SU-DHL-6 (cell line): ENCODE measurements around the gene RPL11.

Experiments
- H2AFZ ChIP-seq: fragments of 200-600 bp; sonication (generic); 2 replicates; pipeline ENCODE4 v1.6.1; 2014; ENCODE audit warnings: low read depth, mild to moderate bottlenecking, moderate library complexity, mixed read lengths, antibody characterized with exemption, low read length; ENCODE audit not compliant: severe bottlenecking
- H3F3A ChIP-seq: fragments of 200-600 bp; shearing (Covaris generic); 2 replicates; pipeline ENCODE4 v1.6.0; 2016; ENCODE audit warnings: antibody characterized with exemption, mild to moderate bottlenecking; ENCODE audit not compliant: insufficient read depth
- H3K27ac ChIP-seq: fragments of 200-600 bp; sonication (generic); 2 replicates; pipeline ENCODE4 v1.5.1; 2016; ENCODE audit warnings: low read depth, mild to moderate bottlenecking, low read length, moderate library complexity, mixed read lengths
- H3K27me3 ChIP-seq: fragments of 200-600 bp; sonication (generic), shearing (Covaris generic); 2 replicates; pipeline ENCODE4 v1.6.0; 2014; ENCODE audit warnings: mild to moderate bottlenecking, low read length
- H3K36me3 ChIP-seq: fragments of 200-600 bp; sonication (generic); 2 replicates; pipeline ENCODE4 v1.6.1; 2014; ENCODE audit warnings: mild to moderate bottlenecking, low read length, mixed read lengths
- H3K4me2 ChIP-seq: fragments of 300-600, 200-600 bp; shearing (Covaris generic), sonication (generic); 2 replicates; pipeline ENCODE4 v1.6.0; 2014; ENCODE audit warnings: low read length, low read depth, mild to moderate bottlenecking; ENCODE audit not compliant: poor library complexity, severe bottlenecking
- H3K4me3 ChIP-seq: fragments of 200-600 bp; sonication (generic); 2 replicates; pipeline ENCODE4 v1.5.1; 2014; ENCODE audit warnings: antibody characterized with exemption, low read length, mild to moderate bottlenecking, mixed read lengths; ENCODE audit not compliant: insufficient read depth, poor library complexity, severe bottlenecking
- H3K79me2 ChIP-seq: fragments of 200-600 bp; sonication (generic); 2 replicates; pipeline ENCODE4 v1.6.1; 2014; ENCODE audit warnings: mild to moderate bottlenecking, low read length, moderate library complexity; ENCODE audit not compliant: insufficient read depth
- H3K9ac ChIP-seq: fragments of 200-600 bp; sonication (generic); 2 replicates; pipeline ENCODE4 v1.7.0; 2014; ENCODE audit warnings: mild to moderate bottlenecking, low read length
- H3K9me2 ChIP-seq: fragments of 200-600 bp; sonication (generic); replicated peaks from 2 replicates; pipeline ENCODE4 v1.6.1; 2014; ENCODE audit warnings: low read length; ENCODE audit not compliant: insufficient read depth
- H3K9me3 ChIP-seq: fragments of 200-600 bp; sonication (generic); 2 replicates; pipeline ENCODE4 v1.6.1; 2014; ENCODE audit warnings: low read length, mixed read lengths; ENCODE audit not compliant: insufficient read depth
- H4K20me1 ChIP-seq: fragments of 200-600 bp; sonication (generic); 2 replicates; pipeline ENCODE4 v1.6.1; 2014; ENCODE audit warnings: low read depth, mild to moderate bottlenecking, antibody characterized with exemption, low read length, moderate library complexity, mixed read lengths
- EZH2phosphoT487 ChIP-seq: fragments of 200-600 bp; sonication (generic), shearing (Covaris generic); conservative IDR thresholded peaks from 2 replicates; pipeline ENCODE4 v1.6.1; 2018; ENCODE audit warnings: mild to moderate bottlenecking, antibody characterized with exemption, low read length, moderate library complexity, mixed read lengths
- TF ChIP-seq, protein P1 (sequence below): fragments of 200-600 bp; sonication (generic); IDR thresholded peaks from one replicate; pipeline ENCODE4 v1.5.1; 2017; ENCODE audit warnings: antibody characterized with exemption, mild to moderate bottlenecking, low read length, moderate library complexity; ENCODE audit not compliant: insufficient read depth, poor library complexity, severe bottlenecking

The RPL11 gene

GRCh38 chr1:23692308-23692871, 784 bp downstream of the RPL11 start:
- Histone ChIP-seq H3K27me3 (no peaks in the 10 kb centered on the region), H2AFZ (no peak overlapping the region), H3K4me2 (peak overlapping the region; percentile 64), H3K36me3 (peaks cover 38% of the 10 kb centered on the region), H3K9me2 (no peaks in the 10 kb centered on the region), H4K20me1 (peaks cover 22% of the 10 kb centered on the region), H3K27ac (peak overlapping the region; percentile 80), H3K4me3 (peak overlapping the region; percentile 97), H3K79me2 (peaks cover 58% of the 10 kb centered on the region), H3K9me3 (no peaks in the 10 kb centered on the region), H3F3A (peaks cover 12% of the 10 kb centered on the region; the same call in 1 of the 2 replicates), H3K9ac (peak overlapping the region; percentile 88)
- TF ChIP-seq, protein P1, sequence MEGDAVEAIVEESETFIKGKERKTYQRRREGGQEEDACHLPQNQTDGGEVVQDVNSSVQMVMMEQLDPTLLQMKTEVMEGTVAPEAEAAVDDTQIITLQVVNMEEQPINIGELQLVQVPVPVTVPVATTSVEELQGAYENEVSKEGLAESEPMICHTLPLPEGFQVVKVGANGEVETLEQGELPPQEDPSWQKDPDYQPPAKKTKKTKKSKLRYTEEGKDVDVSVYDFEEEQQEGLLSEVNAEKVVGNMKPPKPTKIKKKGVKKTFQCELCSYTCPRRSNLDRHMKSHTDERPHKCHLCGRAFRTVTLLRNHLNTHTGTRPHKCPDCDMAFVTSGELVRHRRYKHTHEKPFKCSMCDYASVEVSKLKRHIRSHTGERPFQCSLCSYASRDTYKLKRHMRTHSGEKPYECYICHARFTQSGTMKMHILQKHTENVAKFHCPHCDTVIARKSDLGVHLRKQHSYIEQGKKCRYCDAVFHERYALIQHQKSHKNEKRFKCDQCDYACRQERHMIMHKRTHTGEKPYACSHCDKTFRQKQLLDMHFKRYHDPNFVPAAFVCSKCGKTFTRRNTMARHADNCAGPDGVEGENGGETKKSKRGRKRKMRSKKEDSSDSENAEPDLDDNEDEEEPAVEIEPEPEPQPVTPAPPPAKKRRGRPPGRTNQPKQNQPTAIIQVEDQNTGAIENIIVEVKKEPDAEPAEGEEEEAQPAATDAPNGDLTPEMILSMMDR, result no peak
- no peak for TF ChIP-seq EZH2phosphoT487

- Histone ChIP-seq H3K27me3 (no peaks in the 10 kb centered on the region), H3K4me3 (peak overlapping the region; percentile 97), H3K4me2 (peak overlapping the region; percentile 64), H3K27ac (no peak overlapping the region), H3K9ac (peak overlapping the region; percentile 88), H3K9me2 (no peaks in the 10 kb centered on the region), H3F3A (peaks cover 23% of the 10 kb centered on the region; the same call in 1 of the 2 replicates), H3K9me3 (no peaks in the 10 kb centered on the region), H4K20me1 (peaks cover 28% of the 10 kb centered on the region), H3K79me2 (peaks cover 70% of the 10 kb centered on the region), H3K36me3 (peaks cover 50% of the 10 kb centered on the region), H2AFZ (no peak overlapping the region)
- no peak for TF ChIP-seq EZH2phosphoT487
- TF ChIP-seq, protein P1, result no peak
Measured at GRCh38 chr1:23693599-23693998, 2.0 kb downstream of the RPL11 start.

GRCh38 chr1:23694371-23694770, 2.8 kb downstream of the RPL11 start:
- Histone ChIP-seq H3K9me3 (no peaks in the 10 kb centered on the region), H3K27ac (no peak overlapping the region), H4K20me1 (peaks cover 35% of the 10 kb centered on the region), H3K27me3 (no peaks in the 10 kb centered on the region), H2AFZ (no peak overlapping the region), H3K4me3 (no peak overlapping the region), H3K4me2 (peak overlapping the region; percentile 64), H3K9me2 (no peaks in the 10 kb centered on the region), H3K79me2 (peaks cover 78% of the 10 kb centered on the region), H3F3A (peaks cover 30% of the 10 kb centered on the region), H3K9ac (no peak overlapping the region), H3K36me3 (peaks cover 58% of the 10 kb centered on the region)
- TF ChIP-seq EZH2phosphoT487, result no peak
- TF ChIP-seq, protein P1, result no peak
